Testis (tissue), 3 donors: ENCODE results near the gene GRK3. TPM values are rescaled to one million over a fixed set of nuclear protein-coding genes. Genes with fewer than 3 reads are reported as not detected.

ENCODE experiments used
- DNase-seq: peaks from one replicate; pipeline ENCODE4 v3.0.0-alpha.2; 2019
- H3K27ac ChIP-seq, 2 donors: fragments of 200-600 bp; sonication (generic); one replicate each; pipeline ENCODE4 v1.5.1; 2019
- H3K27me3 ChIP-seq: fragments of 200-600 bp; sonication (generic); one replicate; pipeline ENCODE4 v1.5.1; 2019
- H3K36me3 ChIP-seq: fragments of 200-600 bp; sonication (generic); one replicate; pipeline ENCODE4 v1.5.1; 2017; ENCODE audit warnings: low read depth; ENCODE audit errors: missing control alignments
- H3K4me1 ChIP-seq: fragments of 200-600 bp; sonication (generic); one replicate; pipeline ENCODE4 v1.5.1; 2019
- H3K4me3 ChIP-seq, 2 donors: fragments of 200-600 bp; sonication (generic); one replicate each; pipeline ENCODE4 v1.5.1; 2017 to 2019
- H3K9me3 ChIP-seq: fragments of 200-600 bp; sonication (generic); one replicate; pipeline ENCODE4 v1.5.1; 2017
- POLR2A ChIP-seq: fragments of 450-650 bp; IDR thresholded peaks from one replicate; pipeline ENCODE4 v1.6.1; 2017; ENCODE audit warnings: antibody characterized with exemption, mild to moderate bottlenecking, moderate library complexity
- WGBS, 2 donors: methylation state at CpG; one replicate each; pipeline ENCODE4 v1.1.5; 2018; 5-methylcytosine and 5-hydroxymethylcytosine counted together
- intact Hi-C: fragments of 100-400 bp; cut with DNase I; formaldehyde crosslinking; loops from one replicate; pipeline ENCODE4 v1.15.1; 2023; ENCODE audit warnings: low total_unique reads
- polyA plus RNA-seq: library from polyadenylated mRNA; stranded (reverse); fragments of 350-450 nt; fragmentation: Illumina TruSeq; extraction: RNeasy Lipid Tissue Mini Kit (QIAGEN cat#74804); gene quantifications from one replicate; pipeline ENCODE4 v1.2.3, GENCODE V29; 2014; ENCODE audit warnings: low read depth, low replicate concordance; ENCODE audit not compliant: insufficient read depth
- total RNA-seq, 2 donors: library from RNA; depleted of rRNA; stranded (reverse); fragments of >200 nt; gene quantifications; one replicate each; pipeline ENCODE4 v1.2.3, GENCODE V29; 2016
- TF ChIP-seq, protein P1 (sequence below), 3 experiments: fragments of 450-650 bp in 2 of 3; fragments of 200-600 bp in 1 of 3; sonication (generic) in 1 of 3; IDR thresholded peaks; one replicate each; pipeline ENCODE4 v1.5.1; 2016 to 2019; ENCODE audit warnings: antibody characterized with exemption in 3 of 3, mild to moderate bottlenecking in 2 of 3, moderate library complexity in 1 of 3

Gene GRK3
- total and polyA plus RNA-seq, 3 donors from 2014 or later = 10.9 to 46.0 (median 12.8) TPM

DNA sequence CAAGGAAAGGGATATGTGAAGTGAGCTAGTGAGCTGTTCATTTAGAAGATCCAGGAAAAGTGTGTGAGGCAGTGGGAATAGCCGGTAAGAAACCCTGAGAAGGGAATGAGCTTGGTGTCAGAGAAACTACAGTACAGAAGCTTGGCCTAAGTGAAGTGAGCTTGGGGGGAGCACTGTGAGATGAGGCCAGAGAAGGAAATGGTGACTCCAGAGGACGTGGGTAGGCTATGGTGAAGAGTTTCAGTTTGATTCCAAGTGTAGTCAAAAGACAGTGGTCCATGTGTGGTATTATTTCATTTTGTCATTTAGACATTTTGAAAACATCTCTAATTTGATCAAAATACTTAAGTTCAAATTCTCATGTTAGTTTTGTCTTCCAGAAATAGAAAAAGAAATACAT is 77.2 kb downstream of the GRK3 start:
- Histone ChIP-seq H3K27me3 (no peaks in the 10 kb centered on the region), H3K4me3 (no peak overlapping the region), H3K36me3 (no peaks in the 10 kb centered on the region), H3K9me3 (no peaks in the 10 kb centered on the region), H3K4me1 (no peaks in the 10 kb centered on the region), H3K27ac (no peak overlapping the region)
- TF ChIP-seq POLR2A = no peak
- TF ChIP-seq, protein P1, sequence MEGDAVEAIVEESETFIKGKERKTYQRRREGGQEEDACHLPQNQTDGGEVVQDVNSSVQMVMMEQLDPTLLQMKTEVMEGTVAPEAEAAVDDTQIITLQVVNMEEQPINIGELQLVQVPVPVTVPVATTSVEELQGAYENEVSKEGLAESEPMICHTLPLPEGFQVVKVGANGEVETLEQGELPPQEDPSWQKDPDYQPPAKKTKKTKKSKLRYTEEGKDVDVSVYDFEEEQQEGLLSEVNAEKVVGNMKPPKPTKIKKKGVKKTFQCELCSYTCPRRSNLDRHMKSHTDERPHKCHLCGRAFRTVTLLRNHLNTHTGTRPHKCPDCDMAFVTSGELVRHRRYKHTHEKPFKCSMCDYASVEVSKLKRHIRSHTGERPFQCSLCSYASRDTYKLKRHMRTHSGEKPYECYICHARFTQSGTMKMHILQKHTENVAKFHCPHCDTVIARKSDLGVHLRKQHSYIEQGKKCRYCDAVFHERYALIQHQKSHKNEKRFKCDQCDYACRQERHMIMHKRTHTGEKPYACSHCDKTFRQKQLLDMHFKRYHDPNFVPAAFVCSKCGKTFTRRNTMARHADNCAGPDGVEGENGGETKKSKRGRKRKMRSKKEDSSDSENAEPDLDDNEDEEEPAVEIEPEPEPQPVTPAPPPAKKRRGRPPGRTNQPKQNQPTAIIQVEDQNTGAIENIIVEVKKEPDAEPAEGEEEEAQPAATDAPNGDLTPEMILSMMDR (IDR thresholded peaks at IDR 0.05) = no peak
- DNase-seq = no peak
- intact Hi-C loops = no loop called here
- WGBS, 2 donors = 94 to 100% methylated on average over 2 of the region's 2 CpGs

DNA sequence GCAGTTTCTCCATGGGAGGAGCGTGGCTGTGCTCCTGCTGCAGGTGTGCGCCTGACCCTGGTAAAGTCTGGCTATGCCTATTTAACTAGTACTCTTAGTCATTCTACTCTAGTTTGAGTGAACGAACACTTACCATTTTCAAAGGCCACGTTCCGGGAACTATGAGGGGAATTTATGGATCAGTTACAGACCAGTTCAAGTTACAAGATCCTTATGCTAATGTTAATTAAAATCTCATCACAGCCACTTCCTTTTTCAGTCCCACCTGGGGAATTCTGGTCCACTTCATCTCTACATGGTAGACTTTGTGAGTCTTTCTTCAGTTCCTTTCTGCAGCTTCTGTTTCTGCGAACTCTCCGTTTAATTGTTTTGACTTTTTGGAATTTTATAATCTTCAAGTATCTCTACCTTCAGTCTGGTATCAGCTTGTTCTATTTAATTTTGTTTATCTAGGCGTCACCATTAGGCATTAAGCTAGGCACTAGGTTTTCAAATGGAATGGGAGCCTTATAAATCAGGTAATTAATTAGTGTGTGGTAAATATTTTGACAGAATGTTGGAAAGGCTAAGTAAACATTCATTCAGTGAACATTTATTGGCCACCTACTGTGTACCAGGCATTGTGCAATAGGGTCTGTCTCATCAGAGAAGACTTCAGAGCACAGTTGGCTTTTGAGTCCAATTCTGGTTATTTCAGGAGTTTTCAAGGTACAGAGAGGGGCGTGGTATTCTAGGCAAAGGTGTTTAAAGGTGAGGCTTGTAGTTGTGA is 78.9 kb downstream of the GRK3 start:
- Histone ChIP-seq H3K4me3 (no peak overlapping the region), H3K27me3 (no peaks in the 10 kb centered on the region), H3K4me1 (no peaks in the 10 kb centered on the region), H3K9me3 (no peaks in the 10 kb centered on the region), H3K27ac (no peak overlapping the region), H3K36me3 (no peaks in the 10 kb centered on the region)
- WGBS, 2 donors = 95% methylated on average over 9 of the region's 9 CpGs
- no peak for DNase-seq
- no peak for TF ChIP-seq POLR2A
- TF ChIP-seq, protein P1 (IDR thresholded peaks at IDR 0.05) = no peak
- intact Hi-C loops = no loop called here

DNA sequence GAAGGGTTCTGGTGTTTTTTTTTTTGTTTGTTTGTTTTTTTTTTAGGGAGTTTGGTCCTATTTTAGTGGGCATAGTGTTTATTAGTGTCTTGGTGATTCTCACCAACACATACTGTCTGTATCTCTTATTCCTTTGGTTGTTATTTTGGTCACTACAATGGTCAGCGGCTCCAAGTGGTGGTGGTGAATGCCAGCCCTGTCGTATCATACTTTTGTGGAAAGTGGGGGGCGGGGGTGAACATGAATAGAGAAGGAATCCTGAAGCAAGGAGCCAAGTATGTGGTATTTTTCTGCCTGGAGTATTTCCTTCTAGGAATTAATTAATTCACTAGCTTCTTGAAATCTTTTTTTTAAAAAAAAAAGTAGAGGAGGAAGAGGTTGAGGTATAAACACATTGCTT is 79.6 kb downstream of the GRK3 start:
- 63 to 90% methylated on average over 3 of the region's 3 CpGs for WGBS, 2 donors
- no peak for TF ChIP-seq POLR2A
- TF ChIP-seq, protein P1 (IDR thresholded peaks at IDR 0.05) = no peak
- intact Hi-C loops = no loop called here
- no peak for DNase-seq
- H3K36me3 ChIP-seq = no peaks in the 10 kb centered on the region
- no peak overlapping the region for H3K4me3 ChIP-seq
- H3K27ac ChIP-seq = no peak overlapping the region
- no peaks in the 10 kb centered on the region for H3K27me3 ChIP-seq
- no peaks in the 10 kb centered on the region for H3K9me3 ChIP-seq
- H3K4me1 ChIP-seq = no peaks in the 10 kb centered on the region

DNA sequence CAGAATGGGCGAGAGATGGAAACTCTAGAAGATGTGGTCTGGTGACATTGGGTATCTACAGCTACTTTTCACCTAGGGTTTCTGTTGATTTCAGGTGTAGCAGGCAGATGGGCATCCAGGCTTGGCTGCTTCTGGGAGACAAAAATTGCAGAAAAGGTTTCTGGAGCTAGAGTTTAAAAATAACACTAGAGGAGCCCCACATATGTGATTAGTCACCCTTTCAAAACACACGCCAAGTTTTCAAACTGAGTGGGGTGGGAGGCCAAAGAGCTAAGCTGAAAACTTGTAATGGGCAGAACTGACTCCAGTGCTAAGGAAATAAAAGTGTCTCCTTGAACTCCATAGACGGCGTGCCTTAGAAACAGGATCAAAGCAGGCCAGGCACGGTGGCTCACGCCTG is 80.8 kb downstream of the GRK3 start:
- H3K4me1 ChIP-seq = no peaks in the 10 kb centered on the region
- no peaks in the 10 kb centered on the region for H3K36me3 ChIP-seq
- no peak for DNase-seq
- intact Hi-C loops = no loop called here
- no peaks in the 10 kb centered on the region for H3K9me3 ChIP-seq
- H3K27ac ChIP-seq = no peak overlapping the region
- H3K27me3 ChIP-seq = no peaks in the 10 kb centered on the region
- no peak overlapping the region for H3K4me3 ChIP-seq
- whole genome bisulfite sequencing, 2 donors = 86 to 87% methylated on average over 6 of the region's 6 CpGs
- TF ChIP-seq POLR2A = no peak
- TF ChIP-seq, protein P1 (IDR thresholded peaks at IDR 0.05) = no peak

DNA sequence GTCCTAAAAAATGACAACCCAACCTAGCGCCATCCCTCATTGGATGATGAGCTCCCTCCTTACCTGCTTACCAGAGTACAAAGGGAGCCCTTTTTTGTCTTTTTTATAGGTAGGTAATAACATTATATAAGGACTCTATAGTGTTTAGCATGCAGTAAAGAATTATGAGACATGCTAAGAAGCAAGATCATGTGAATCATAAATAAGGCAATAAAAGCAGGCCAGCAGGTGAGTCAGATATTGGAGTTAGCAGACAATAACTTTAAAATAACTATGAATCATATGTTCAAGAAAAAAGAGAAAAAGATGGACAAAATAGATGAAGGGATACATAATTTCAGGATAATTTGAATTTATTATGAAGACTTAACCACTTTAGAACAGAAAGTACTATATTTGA is 81.5 kb downstream of the GRK3 start:
- Histone ChIP-seq H3K27ac (no peak overlapping the region), H3K27me3 (no peaks in the 10 kb centered on the region), H3K9me3 (no peaks in the 10 kb centered on the region), H3K4me3 (no peak overlapping the region), H3K4me1 (no peaks in the 10 kb centered on the region), H3K36me3 (no peaks in the 10 kb centered on the region)
- TF ChIP-seq, protein P1 (IDR thresholded peaks at IDR 0.05) = no peak
- TF ChIP-seq POLR2A = no peak
- DNase-seq = no peak
- WGBS, 2 donors = 92 to 100% methylated on average over 1 of the region's 1 CpG
- intact Hi-C loops = no loop called here
